ENCODE measurements around the gene LZTS2. TPM values are rescaled to one million over a fixed set of nuclear protein-coding genes. Genes with fewer than 3 reads are reported as not detected.

LZTS2 gene, protein sequence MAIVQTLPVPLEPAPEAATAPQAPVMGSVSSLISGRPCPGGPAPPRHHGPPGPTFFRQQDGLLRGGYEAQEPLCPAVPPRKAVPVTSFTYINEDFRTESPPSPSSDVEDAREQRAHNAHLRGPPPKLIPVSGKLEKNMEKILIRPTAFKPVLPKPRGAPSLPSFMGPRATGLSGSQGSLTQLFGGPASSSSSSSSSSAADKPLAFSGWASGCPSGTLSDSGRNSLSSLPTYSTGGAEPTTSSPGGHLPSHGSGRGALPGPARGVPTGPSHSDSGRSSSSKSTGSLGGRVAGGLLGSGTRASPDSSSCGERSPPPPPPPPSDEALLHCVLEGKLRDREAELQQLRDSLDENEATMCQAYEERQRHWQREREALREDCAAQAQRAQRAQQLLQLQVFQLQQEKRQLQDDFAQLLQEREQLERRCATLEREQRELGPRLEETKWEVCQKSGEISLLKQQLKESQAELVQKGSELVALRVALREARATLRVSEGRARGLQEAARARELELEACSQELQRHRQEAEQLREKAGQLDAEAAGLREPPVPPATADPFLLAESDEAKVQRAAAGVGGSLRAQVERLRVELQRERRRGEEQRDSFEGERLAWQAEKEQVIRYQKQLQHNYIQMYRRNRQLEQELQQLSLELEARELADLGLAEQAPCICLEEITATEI
- 90.6 and 100 TPM in 2 replicates for total RNA-seq (2014; rRNA removed; shearing (Covaris generic))

DNA sequence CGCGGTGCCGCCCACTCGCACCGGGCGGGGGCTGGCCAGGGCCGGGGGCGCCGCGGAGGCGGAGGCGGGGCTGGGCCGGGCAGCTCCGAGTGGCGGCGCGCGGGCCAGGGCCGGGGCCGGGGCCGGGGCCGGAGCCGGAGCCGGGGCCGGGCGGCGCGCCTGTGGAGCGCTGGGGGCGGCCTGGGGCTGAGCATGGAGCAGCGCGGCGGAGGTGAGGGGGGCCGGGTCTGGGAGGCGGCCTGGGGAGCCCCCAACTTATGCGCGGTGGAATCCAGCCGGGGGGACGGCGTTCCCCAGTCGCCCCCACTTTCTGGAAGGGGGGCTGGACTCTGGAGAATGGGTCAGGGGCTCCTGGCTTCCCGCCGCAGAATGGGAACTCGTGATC is at the start of gene LZTS2:
LZTS2 (plus strand) TSS at position 67 of the 385 bp plus-strand sequence. CDS start 2,731 bp downstream, outside the sequence.

DNA sequence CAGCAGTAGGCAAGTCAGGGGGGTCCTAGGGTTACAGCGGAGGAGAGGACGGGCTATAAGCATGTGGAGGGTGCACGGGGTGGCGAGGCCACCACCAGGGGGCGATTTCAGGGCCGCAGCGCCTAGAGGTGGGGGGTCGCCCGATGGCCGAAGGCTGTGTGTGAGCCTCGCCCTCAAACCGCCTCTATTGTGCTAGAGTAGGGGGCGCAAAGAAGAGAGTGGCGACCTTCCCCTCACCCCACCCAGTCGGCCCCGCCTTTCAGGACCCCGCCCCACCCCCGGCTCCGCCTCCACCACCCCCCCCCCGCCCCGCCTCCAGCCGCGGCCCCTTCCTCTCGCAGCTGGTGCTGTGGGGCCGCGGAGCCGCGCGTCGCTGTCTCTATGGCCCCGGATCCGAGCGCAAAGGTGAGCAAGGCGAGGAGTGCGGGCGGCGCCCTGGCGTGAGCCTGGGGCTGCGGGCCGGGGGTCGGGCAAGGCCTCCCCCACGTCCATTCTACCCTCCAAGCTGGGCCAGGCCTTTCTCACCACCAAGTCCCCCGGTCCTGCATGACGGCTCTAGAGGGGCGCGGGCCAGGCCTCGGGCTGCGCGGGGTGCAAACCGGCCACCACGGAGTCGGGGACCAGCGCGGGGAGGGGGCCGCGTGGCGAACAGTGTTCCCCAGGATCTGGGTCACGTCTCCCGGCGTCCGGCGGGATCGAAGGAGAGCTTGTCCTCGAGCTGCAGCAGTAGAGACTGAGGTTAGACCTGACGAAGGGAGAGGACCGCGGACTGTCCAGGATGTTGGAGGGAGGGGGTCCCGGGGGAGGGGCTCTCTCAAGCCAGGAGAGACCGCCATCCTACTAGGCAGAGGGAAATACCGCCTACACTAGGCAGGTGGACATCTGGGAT is 30.2 kb upstream of the LZTS2 start, which contains the start of gene SEMA4G:
SEMA4G (plus strand) TSS at position 318 of the 889 bp plus-strand sequence. CDS start 3,409 bp downstream, outside the sequence.

GRCh38 chr10:100986952-100987684 is 12.5 kb upstream of the LZTS2 start, which contains the start of the genes MRPL43 and TWNK:
Gene MRPL43, minus strand, starts transcription at chr10:100987497. Its CDS starts 54 bp downstream, at chr10:100987443.
Gene TWNK, plus strand, starts transcription at chr10:100987543. Its CDS starts 668 bp downstream, at chr10:100988211.

DNA sequence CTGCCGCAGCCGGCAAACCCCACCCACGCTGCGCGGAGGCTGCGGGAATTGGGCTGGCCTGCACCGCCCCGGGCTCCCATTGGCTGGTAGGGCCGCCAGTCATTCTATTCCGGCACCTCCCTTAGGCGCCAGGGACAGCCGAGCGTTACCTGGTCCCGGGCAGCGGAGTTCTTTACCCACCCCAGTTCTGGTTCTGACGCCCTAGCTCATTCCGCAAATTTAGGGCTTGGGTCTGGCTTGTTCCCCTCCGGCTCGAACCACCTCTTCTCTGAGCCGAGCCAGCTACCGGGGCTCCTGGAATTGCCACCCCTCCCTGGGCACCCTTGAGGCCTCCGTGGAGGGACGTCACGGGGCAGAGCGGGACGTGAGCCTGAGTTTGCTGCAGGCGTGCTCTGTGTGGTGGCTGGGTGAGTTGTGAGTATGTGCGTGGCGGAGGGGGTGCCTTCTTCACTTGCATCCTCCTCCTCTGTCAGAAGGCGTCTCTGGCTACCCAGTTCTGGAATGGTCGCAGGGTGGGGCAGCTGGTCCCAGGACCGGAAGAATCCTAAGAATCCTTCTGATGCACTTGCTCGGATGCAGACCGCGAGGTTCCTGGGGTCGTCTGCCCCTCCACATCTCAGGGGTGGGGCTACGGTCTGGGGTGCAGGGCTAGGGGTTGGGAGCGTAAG is 31.7 kb downstream of the LZTS2 start, which contains the start of the genes PDZD7 and SFXN3:
PDZD7 (minus strand) TSS at position 2 of the 668 bp plus-strand sequence. CDS start 910 bp downstream, outside the sequence.
SFXN3 (plus strand) TSS at position 107 of the 668 bp plus-strand sequence. CDS start 3,461 bp downstream, outside the sequence.

Small RNA genes lying within 50 kb of the gene (small RNA-seq; reads per million reads assigned to genes)
- not detected for gene MIR608

Other genes with a start within 250 kb of the LZTS2 start
- 19.1 and 21.3 TPM in 2 replicates for gene SLF2, start 86.8 kb upstream of the LZTS2 start, total RNA-seq (2014; rRNA removed; shearing (Covaris generic))
- 2.4 and 3.3 TPM in 2 replicates for gene SEMA4G, start 30.3 kb upstream of the LZTS2 start, total RNA-seq (2014; rRNA removed; shearing (Covaris generic))
- gene MRPL43, start 12.3 kb upstream of the LZTS2 start, total RNA-seq (2014; rRNA removed; shearing (Covaris generic)): 96.0 and 96.9 TPM in 2 replicates
- 35.2 and 41.4 TPM in 2 replicates for gene TWNK, start 12.3 kb upstream of the LZTS2 start, total RNA-seq (2014; rRNA removed; shearing (Covaris generic))
- 6.6 and 7.0 TPM in 2 replicates for gene PDZD7, start 31.3 kb downstream of the LZTS2 start, total RNA-seq (2014; rRNA removed; shearing (Covaris generic))
- 76.5 and 95.2 TPM in 2 replicates for gene SFXN3, start 31.4 kb downstream of the LZTS2 start, total RNA-seq (2014; rRNA removed; shearing (Covaris generic))
- gene KAZALD1, start 62.2 kb downstream of the LZTS2 start, total RNA-seq (2014; rRNA removed; shearing (Covaris generic)): 11.8 and 15.1 TPM in 2 replicates
- not detected in 2 replicates for gene TLX1, start 131.5 kb downstream of the LZTS2 start, total RNA-seq (2014; rRNA removed; shearing (Covaris generic))
- not detected in 2 replicates for gene LBX1, start 229.7 kb downstream of the LZTS2 start, total RNA-seq (2014; rRNA removed; shearing (Covaris generic))

Measured in A375 (cell line).